SJSA1 (cell line): ENCODE measurements around the gene TMEM41B. TPM values are rescaled to one million over a fixed set of nuclear protein-coding genes. Genes with fewer than 3 reads are reported as not detected.
"Not testable (repeated sequence)": the region's sequence is repeated elsewhere in the genome, so short reads cannot be mapped to it uniquely, and the experiment has no call there.

Experiments
- DNase-seq, 2 experiments: peaks; one replicate each; pipeline ENCODE4 v3.0.0-alpha.2; 2015 to 2020; ENCODE audit warnings: low spot score in 2 of 2, low read depth in 1 of 2
- H3K27ac ChIP-seq: fragments of 250-450 bp; sonication (Bioruptor Pico); 2 replicates; pipeline ENCODE4 v1.5.1; 2020; ENCODE audit warnings: mild to moderate bottlenecking, moderate library complexity
- H3K27me3 ChIP-seq: fragments of 250-450 bp; sonication (Bioruptor Pico); replicated peaks from 2 replicates; pipeline ENCODE4 v1.5.1; 2020; ENCODE audit warnings: mild to moderate bottlenecking, moderate library complexity
- H3K36me3 ChIP-seq: fragments of 250-450 bp; sonication (Bioruptor Pico); 2 replicates; pipeline ENCODE4 v1.5.1; 2020; ENCODE audit warnings: mild to moderate bottlenecking
- H3K4me1 ChIP-seq: fragments of 250-450 bp; sonication (Bioruptor Pico); replicated peaks from 2 replicates; pipeline ENCODE4 v1.6.1; 2021; ENCODE audit warnings: mild to moderate bottlenecking
- H3K4me3 ChIP-seq: fragments of 250-450 bp; sonication (Bioruptor Pico); 2 replicates; pipeline ENCODE4 v1.5.1; 2020; ENCODE audit warnings: mild to moderate bottlenecking
- H3K9me3 ChIP-seq: fragments of 250-450 bp; sonication (Bioruptor Pico); replicated peaks from 2 replicates; pipeline ENCODE4 v1.5.1; 2020; ENCODE audit warnings: mild to moderate bottlenecking
- total RNA-seq: library from RNA; depleted of rRNA; stranded (reverse); fragments of >200 nt; shearing (Covaris generic); gene quantifications from 2 replicates; pipeline ENCODE4 v1.2.3, GENCODE V29; 2014; rRNA removed

The TMEM41B gene
- 27.2 and 30.3 TPM in 2 replicates for total RNA-seq

DNA sequence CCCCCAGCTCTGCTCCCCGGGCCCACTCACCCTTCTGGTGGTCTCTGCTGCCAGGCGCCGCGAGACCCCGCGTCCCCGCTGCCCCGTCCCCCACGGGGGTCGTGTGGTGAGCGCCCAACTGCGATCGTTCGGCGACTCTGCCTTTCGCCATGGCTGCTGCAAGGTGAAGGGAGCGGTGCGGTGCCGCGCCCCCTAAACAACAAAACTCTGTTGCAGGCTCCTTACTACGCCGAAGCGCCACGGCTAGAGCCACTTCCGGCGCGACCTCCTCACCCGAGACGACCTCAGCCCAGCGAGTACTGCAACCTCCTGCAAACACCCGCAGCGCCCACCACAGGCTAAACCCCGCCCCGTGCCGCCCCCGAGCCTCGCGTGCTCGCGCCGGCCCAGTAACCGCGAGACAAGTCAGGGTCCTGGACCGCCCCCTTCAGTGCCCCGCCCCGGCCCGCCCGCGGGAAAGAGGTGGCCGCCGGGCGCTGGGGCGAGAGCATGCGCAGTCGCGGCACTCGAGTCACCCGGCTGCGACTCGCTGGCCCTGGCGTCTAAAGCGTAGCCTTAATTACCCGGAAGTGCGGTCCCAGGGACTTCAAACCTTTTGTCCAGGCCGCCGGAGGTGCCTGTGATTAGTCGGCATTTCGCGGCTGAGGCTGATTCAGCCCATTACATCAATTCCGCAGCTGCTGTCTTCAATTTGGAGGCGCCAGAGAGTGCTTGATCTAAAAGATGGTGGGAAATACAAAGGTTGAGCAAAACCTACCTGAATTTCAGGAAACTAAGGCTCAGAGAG lies at the start of gene TMEM41B:
Gene TMEM41B, minus strand, starts transcription at position 303 of the 787 bp plus-strand sequence. Its CDS starts 152 bp downstream, at position 151.
- no peaks in the 10 kb centered on the region for H3K27me3 ChIP-seq
- peak within 1 kb of the TSS; percentile 77 for H3K4me3 ChIP-seq
- DNase-seq = peak; percentile 89 to 95
- H3K9me3 ChIP-seq = no peaks in the 10 kb centered on the region
- H3K36me3 ChIP-seq = 0 out of 2 replicates have a peak, but pooled peaks cover 4% of the 10 kb centered on the region
- peak within 1 kb of the TSS; percentile 98 for H3K27ac ChIP-seq
- H3K4me1 ChIP-seq = peaks cover 11% of the 10 kb centered on the region

DNA sequence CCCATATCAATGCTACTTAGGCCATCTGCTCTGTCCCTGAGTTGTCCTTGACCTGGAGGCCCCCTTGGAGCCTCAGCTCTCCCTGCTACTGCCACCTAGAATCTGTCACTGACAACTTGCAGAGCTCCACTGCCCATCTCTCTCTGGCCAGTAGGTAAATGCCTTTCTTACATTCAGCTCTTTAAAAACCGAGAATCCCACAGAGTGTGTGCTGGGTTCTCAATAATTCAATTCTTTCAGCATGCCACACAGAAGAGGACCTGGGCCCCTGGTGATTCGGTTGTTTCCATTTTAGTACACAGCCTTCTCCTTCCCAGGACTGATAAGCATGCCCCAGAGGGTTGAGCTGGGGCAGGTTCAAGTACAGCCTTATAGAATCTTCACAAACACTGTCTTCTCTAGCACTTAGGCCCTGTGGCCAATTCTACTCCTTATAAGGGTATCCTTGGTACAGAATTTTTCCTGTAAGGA lies 48.0 kb upstream of the TMEM41B start:
- Histone ChIP-seq H3K4me3 (no peak overlapping the region), H3K4me1 (peaks cover 25% of the 10 kb centered on the region), H3K27me3 (no peaks in the 10 kb centered on the region), H3K27ac (no peak overlapping the region), H3K9me3 (no peaks in the 10 kb centered on the region), H3K36me3 (no peaks in the 10 kb centered on the region)
- DNase-seq = no peak

GRCh38 chr11:9360862-9361622 lies 46.6 kb upstream of the TMEM41B start:
- H3K36me3 ChIP-seq, H3K9me3 ChIP-seq, H3K4me3 ChIP-seq, DNase-seq, H3K27me3 ChIP-seq, H3K27ac ChIP-seq: not testable (repeated sequence)
- H3K4me1 ChIP-seq = peaks cover 25% of the 10 kb centered on the region

DNA sequence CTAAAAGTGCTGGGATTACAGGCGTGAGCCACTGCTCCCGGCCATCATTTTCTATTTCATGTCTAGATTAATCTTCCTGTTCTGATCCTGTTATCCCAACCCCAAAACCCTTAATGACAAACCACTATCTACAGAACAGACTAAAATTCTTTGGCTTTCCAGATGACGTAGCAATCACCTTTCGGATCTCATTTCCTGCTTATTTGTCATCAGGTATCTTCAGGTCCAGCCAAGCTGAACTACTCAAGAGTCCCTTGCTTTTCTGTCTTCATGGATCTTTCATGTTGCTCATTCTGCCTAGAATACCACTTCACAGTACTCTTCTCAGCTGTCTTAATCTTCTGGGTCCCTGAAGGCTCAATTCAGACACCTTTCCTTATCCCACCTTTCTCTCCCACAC lies 42.6 kb upstream of the TMEM41B start:
- Histone ChIP-seq H3K4me3 (no peak overlapping the region), H3K36me3 (no peaks in the 10 kb centered on the region), H3K9me3 (no peaks in the 10 kb centered on the region), H3K27me3 (no peaks in the 10 kb centered on the region), H3K4me1 (no peaks in the 10 kb centered on the region), H3K27ac (no peak overlapping the region)
- DNase-seq = no peak

DNA sequence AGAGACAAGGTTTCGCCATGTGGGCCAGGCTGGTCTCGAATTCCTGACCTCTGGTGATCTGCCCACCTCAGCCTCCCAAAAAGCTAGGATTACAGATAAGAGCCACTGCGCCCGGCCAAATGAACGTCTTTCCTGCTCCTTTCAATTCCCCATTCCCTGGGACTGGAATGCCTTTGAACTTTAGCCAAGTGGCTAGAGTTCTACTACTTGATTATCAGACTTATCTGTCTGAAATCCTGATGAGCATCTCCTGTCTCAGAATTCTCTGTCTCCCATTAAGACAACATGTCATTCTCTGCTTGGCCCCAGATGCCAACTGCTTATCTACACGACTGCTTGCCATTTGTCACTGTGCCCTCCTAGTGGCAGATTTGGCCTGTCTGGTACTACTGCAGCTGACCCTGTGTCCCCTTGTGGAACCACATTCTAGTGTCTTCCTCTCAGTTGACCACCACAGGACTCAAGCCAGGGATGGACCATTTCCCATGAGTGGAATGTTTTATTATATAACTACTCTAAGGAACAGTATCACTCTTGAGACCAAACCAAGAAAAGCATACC lies 37.0 kb upstream of the TMEM41B start:
- DNase-seq = no peak
- Histone ChIP-seq H3K27ac (no peak overlapping the region), H3K27me3 (no peaks in the 10 kb centered on the region)

DNA sequence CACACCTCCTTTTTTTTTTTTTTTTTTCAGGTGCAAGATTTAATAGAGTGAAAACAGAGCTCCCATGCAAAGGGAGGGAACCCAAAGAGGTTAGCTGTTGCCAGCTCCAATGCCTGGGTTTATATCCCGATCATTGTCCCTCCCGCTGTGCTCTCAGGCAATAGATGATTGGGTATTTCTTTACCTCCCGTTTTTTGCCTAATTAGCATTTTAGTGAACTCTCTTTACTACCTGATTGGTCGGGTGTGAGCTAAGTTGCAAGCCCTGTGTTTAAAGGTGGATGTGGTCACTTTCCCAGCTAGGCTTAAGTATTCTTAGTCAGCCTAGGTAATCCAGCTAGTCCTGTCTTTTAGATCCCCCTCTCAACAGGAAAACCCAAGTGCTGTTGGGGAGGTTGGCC lies 33.4 kb upstream of the TMEM41B start:
- not testable (repeated sequence) for DNase-seq, H3K36me3 ChIP-seq, H3K4me3 ChIP-seq, H3K27ac ChIP-seq, H3K27me3 ChIP-seq, H3K4me1 ChIP-seq, H3K9me3 ChIP-seq

More for the DNA sequence above, 37.0 kb upstream of the TMEM41B start:
- H3K9me3 ChIP-seq = no peaks in the 10 kb centered on the region
- H3K36me3 ChIP-seq = no peaks in the 10 kb centered on the region
- H3K4me3 ChIP-seq = no peak overlapping the region
- no peaks in the 10 kb centered on the region for H3K4me1 ChIP-seq

GRCh38 chr11:9347100-9347499 lies 32.7 kb upstream of the TMEM41B start:
- no peak overlapping the region for H3K4me3 ChIP-seq
- no peaks in the 10 kb centered on the region for H3K36me3 ChIP-seq
- DNase-seq = no peak
- no peaks in the 10 kb centered on the region for H3K4me1 ChIP-seq
- no peaks in the 10 kb centered on the region for H3K9me3 ChIP-seq
- no peaks in the 10 kb centered on the region for H3K27me3 ChIP-seq
- no peak overlapping the region for H3K27ac ChIP-seq

DNA sequence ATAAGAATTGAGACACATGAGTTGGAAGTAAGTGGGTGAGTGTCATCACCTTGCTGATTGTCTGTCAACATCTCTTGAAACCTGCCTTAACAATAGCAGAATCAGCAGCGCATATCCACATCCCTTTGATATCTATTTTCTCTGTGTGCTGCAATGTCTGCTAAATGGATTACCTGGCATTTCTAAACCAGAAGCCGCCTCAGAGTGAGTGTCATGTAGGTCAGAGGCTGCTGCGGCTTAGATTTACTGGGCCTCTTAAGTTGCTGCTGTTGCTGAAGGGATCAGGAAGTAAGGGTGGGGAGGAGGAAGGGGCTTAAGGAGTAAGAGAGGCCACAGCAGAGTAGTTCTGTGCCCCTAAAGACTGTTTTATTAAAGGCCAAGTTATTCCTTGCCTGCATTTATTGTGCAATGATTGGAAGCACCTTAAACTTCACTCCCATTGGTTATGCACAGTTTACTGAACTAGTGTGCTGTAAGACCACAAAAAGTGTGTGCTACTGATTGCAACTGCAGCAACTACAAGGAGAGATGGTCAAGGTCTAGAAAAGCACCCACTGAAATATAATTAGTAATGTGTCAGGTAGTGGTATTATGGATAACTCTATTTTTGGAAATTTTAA lies 29.8 kb upstream of the TMEM41B start:
- H3K27me3 ChIP-seq = no peaks in the 10 kb centered on the region
- no peaks in the 10 kb centered on the region for H3K9me3 ChIP-seq
- no peak overlapping the region for H3K27ac ChIP-seq
- no peaks in the 10 kb centered on the region for H3K4me1 ChIP-seq
- no peak overlapping the region for H3K4me3 ChIP-seq
- no peaks in the 10 kb centered on the region for H3K36me3 ChIP-seq
- DNase-seq = no peak

GRCh38 chr11:9341638-9342178 lies 27.3 kb upstream of the TMEM41B start:
- peak in 1 of 2 experiments; percentile 18 for DNase-seq
- Histone ChIP-seq H3K36me3 (no peaks in the 10 kb centered on the region), H3K4me3 (no peak overlapping the region), H3K27ac (no peak overlapping the region), H3K4me1 (no peaks in the 10 kb centered on the region), H3K9me3 (no peaks in the 10 kb centered on the region), H3K27me3 (no peaks in the 10 kb centered on the region)

GRCh38 chr11:9332655-9333054 lies 18.3 kb upstream of the TMEM41B start:
- Histone ChIP-seq H3K9me3 (no peaks in the 10 kb centered on the region), H3K4me3 (no peak overlapping the region), H3K36me3 (no peaks in the 10 kb centered on the region), H3K27me3 (no peaks in the 10 kb centered on the region), H3K4me1 (no peaks in the 10 kb centered on the region; the same call in 1 of the 2 replicates), H3K27ac (no peak overlapping the region)
- DNase-seq = no peak

DNA sequence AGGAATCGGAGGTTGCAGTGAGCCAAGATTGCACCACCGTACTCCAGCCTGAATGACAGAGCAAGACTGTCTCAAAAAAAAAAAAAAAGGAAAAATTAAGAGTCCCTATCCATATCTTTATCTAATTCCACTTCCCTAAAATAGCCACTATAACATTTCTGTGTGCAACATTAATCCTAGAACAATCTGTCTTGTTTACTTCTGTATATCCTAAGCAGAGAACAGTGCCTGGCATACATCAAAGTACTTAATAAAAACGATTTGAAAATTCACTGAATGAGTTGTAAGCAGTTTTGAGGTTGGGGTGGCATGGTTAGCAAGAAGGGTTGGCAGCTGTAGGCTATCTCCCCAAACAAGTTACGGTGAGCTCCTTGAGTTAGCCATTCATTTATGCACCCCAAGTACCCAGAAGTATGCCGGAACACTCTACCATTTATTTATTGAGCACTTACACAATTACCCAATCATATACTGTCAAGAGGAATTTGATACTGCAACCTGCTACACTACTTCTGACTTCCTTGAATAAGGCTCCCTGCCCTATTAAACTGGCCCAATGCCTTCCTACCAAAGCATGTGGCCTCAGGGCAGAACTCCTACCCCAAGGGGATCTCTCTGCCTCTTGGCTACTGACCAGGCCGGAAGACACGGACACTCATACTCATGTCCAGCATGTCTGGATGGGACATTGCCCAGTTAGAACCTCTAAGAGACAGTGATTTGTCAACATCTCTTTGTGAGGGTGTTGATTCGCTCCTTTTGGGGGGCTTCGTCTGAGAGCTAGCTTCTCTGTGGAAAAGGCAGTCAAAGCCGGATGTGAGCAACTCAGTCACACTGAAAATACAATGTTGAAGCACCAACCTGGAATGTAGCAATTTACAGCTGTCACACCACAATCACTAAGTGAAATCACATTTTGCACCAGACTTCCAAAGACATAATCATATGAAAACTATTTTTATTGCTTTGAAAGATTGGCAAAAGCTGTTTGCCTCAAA lies 16.3 kb upstream of the TMEM41B start:
- Histone ChIP-seq H3K36me3 (no peaks in the 10 kb centered on the region), H3K9me3 (no peaks in the 10 kb centered on the region), H3K4me3 (no peak overlapping the region), H3K27ac (peak overlapping the region; percentile 21; the same call in 1 of the 2 replicates), H3K27me3 (no peaks in the 10 kb centered on the region), H3K4me1 (no peaks in the 10 kb centered on the region; the same call in 1 of the 2 replicates)
- no peak for DNase-seq

DNA sequence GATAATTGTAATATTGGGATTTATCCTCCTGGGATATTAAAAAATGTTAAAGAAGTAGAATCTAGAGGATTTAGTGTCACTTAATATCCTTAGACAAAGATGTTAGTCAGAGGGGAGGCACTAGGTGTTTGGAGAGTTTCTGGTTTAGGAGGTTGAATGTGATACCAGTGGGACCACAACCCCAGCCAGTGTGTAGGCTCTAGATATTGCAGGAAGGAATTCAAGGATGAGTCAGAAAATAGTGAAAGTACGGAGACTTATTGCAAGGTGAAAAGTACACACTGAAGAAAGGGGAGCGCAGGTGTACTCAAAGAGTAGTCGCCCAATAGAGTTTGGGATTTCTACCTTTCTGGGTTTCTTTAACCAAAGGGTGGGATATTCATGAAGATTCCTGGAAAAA lies 5.7 kb upstream of the TMEM41B start:
- Histone ChIP-seq H3K27me3 (no peaks in the 10 kb centered on the region), H3K27ac (no peak overlapping the region), H3K9me3 (no peaks in the 10 kb centered on the region), H3K36me3 (no peaks in the 10 kb centered on the region), H3K4me1 (peaks cover 8% of the 10 kb centered on the region), H3K4me3 (no peak overlapping the region)
- no peak for DNase-seq
